Retinal pigment epithelial cell (primary cell): ENCODE measurements around the gene SERP2.

Source experiments
- DNase-seq: peaks from one replicate; pipeline ENCODE4 v3.0.0-alpha.2; 2010; ENCODE audit warnings: low read depth
- H3K4me3 ChIP-seq: 2 replicates; pipeline ENCODE4 v1.5.1; 2011; ENCODE audit warnings: mild to moderate bottlenecking, low read length, control low read depth, moderate library complexity
- CTCF ChIP-seq: conservative IDR thresholded peaks from 2 replicates; pipeline ENCODE4 v1.5.1; 2011; ENCODE audit warnings: low read depth, low read length, control low read depth, inconsistent platforms

The SERP2 gene

GRCh38 chr13:44410328-44410859 is 36.8 kb downstream of the SERP2 start:
- H3K4me3 ChIP-seq, result no peak overlapping the region
- DNase-seq, result no peak
- peak; percentile 9 for TF ChIP-seq CTCF

- no peak for TF ChIP-seq CTCF
- DNase-seq, result no peak
- H3K4me3 ChIP-seq, result no peak overlapping the region
Observed at GRCh38 chr13:44411841-44412240, 38.2 kb downstream of the SERP2 start.

- DNase-seq, result no peak
- no peak overlapping the region for H3K4me3 ChIP-seq
- no peak for TF ChIP-seq CTCF
Observed at GRCh38 chr13:44412346-44412935, 38.8 kb downstream of the SERP2 start.

- DNase-seq, result no peak
- no peak overlapping the region for H3K4me3 ChIP-seq
- TF ChIP-seq CTCF, result no peak
Observed at GRCh38 chr13:44413095-44413494, 39.5 kb downstream of the SERP2 start.

GRCh38 chr13:44414716-44415115 is 41.1 kb downstream of the SERP2 start:
- DNase-seq, result no peak
- no peak for TF ChIP-seq CTCF
- no peak overlapping the region for H3K4me3 ChIP-seq

- DNase-seq, result no peak
- H3K4me3 ChIP-seq, result no peak overlapping the region
- TF ChIP-seq CTCF, result no peak
Observed at GRCh38 chr13:44415815-44416214, 42.2 kb downstream of the SERP2 start.

GRCh38 chr13:44416301-44416700 is 42.7 kb downstream of the SERP2 start:
- H3K4me3 ChIP-seq, result no peak overlapping the region
- no peak for TF ChIP-seq CTCF
- no peak for DNase-seq
